Measurements from ENCODE around the gene MED13. TPM values are rescaled to one million over a fixed set of nuclear protein-coding genes. Genes with fewer than 3 reads are reported as not detected.
"Not testable (repeated sequence)": the region's sequence is repeated elsewhere in the genome, so short reads cannot be mapped to it uniquely, and the experiment has no call there.

The MED13 gene
- total RNA-seq, 1 donor from 2014 or later: 54.8 TPM

DNA sequence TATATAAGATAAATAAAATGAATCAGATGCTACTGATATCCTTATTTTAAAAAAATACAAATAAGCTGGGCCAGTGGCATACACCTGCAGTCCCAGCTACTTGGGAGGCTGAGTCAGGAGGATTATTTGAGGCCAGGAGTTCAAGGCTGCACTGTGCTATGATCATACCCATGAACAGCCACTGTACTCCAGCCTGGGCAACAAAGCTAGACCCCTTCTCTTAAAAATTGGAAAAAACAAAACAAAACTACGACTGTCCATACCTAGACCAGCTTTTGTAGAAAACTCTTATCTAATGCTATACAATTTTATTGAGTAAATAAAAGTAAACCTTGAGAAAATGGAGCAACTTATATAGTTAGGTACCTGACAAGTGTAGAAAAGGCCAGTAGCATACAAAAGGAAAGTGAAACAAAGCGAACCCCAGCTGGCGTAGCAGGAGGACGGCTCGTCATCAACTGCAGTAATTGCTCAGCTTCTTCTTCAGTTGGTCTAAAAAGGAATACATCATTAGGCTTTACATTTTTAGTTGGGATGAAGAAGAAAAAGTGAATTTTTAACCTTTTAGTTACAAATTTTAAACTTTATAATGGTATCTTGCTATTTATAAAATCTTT lies 160.9 kb downstream of the MED13 start:
- Mint-ChIP-seq H3K36me3 (ENCODE audit: low read depth) (peaks cover 10% of the 10 kb centered on the region), H3K9me3 (no peaks in the 10 kb centered on the region), H3K27me3 (ENCODE audit: low read depth) (no peaks in the 10 kb centered on the region)

DNA sequence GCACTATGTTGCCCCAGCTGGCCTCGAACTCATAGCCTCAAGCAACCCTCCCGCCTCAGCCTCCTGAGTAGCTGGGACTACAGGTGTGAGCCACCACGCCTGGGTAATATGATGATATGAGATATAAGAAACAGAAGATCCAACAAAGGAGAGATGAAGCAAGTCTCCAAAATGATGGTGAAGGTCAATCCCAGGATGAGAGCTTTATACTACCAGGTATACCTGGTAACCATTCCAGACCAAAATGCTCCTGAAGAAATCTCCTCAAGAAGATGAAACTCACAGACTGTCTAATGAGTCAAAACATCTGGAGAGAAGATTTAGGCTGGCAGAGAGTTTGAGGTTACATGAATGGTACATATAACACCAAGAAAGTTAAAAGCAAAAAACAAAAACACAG lies 161.8 kb downstream of the MED13 start:
- H3K9me3 Mint-ChIP-seq: no peaks in the 10 kb centered on the region
- no peaks in the 10 kb centered on the region for H3K27me3 Mint-ChIP-seq (ENCODE audit: low read depth)
- no peak overlapping the region for H3K27ac Mint-ChIP-seq (ENCODE audit: unreplicated experiment)
- no peak overlapping the region for H3K4me3 Mint-ChIP-seq
- peaks cover 10% of the 10 kb centered on the region for H3K36me3 Mint-ChIP-seq (ENCODE audit: low read depth)
- TF ChIP-seq CTCF (conservative IDR thresholded peaks at IDR 0.05): no peak
- no peak for DNase-seq (ENCODE audit: low read depth, low spot score)
- H3K4me1 Mint-ChIP-seq: no peaks in the 10 kb centered on the region

More for the DNA sequence above, 160.9 kb downstream of the MED13 start:
- H3K4me1 Mint-ChIP-seq: no peaks in the 10 kb centered on the region
- H3K4me3 Mint-ChIP-seq: no peak overlapping the region
- H3K27ac Mint-ChIP-seq (ENCODE audit: unreplicated experiment): no peak overlapping the region
- DNase-seq (ENCODE audit: low read depth, low spot score): no peak
- no peak for TF ChIP-seq CTCF (conservative IDR thresholded peaks at IDR 0.05)

DNA sequence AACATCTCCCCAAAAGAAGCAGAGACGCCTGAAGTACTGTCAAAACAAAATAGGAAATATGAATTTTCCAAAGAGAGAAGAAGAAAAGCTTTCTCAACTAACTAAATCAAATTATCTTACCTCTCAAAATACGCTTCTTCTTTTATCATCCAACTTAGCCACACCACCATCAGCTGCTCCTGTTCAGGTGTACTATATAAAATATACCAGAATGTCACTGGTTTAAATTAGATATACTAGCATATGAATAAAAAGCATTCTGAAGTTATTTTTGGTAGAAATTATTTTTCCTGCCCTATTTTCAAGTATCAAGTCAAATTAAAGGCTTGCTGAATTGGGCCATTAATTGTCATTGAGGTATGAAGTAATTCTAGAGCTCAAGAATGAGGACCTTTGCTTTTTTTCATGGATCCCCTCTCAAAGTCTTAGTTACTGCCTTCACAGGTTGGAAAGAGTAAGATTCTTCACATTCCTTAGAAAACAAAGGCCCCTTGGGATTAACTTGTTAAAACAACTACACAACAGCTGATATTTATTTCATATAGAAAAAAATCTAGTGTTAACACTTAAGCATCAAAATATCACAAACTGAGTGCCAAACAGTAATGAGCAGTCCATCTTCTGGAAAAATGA lies 167.4 kb downstream of the MED13 start:
- Mint-ChIP-seq H3K4me1 (no peaks in the 10 kb centered on the region), H3K27ac (ENCODE audit: unreplicated experiment) (no peak overlapping the region), H3K36me3 (ENCODE audit: low read depth) (peaks cover 6% of the 10 kb centered on the region), H3K9me3 (no peaks in the 10 kb centered on the region), H3K4me3 (no peak overlapping the region), H3K27me3 (ENCODE audit: low read depth) (no peaks in the 10 kb centered on the region)
- DNase-seq (ENCODE audit: low read depth, low spot score): no peak
- TF ChIP-seq CTCF (conservative IDR thresholded peaks at IDR 0.05): no peak

GRCh38 chr17:61895391-61895790 lies 169.7 kb downstream of the MED13 start:
- no peak for TF ChIP-seq CTCF (conservative IDR thresholded peaks at IDR 0.05)
- Mint-ChIP-seq H3K4me3 (no peak overlapping the region), H3K4me1 (no peaks in the 10 kb centered on the region), H3K27ac (ENCODE audit: unreplicated experiment) (no peak overlapping the region), H3K27me3 (ENCODE audit: low read depth) (no peaks in the 10 kb centered on the region), H3K36me3 (ENCODE audit: low read depth) (peaks cover 2% of the 10 kb centered on the region), H3K9me3 (no peaks in the 10 kb centered on the region)
- no peak for DNase-seq (ENCODE audit: low read depth, low spot score)

DNA sequence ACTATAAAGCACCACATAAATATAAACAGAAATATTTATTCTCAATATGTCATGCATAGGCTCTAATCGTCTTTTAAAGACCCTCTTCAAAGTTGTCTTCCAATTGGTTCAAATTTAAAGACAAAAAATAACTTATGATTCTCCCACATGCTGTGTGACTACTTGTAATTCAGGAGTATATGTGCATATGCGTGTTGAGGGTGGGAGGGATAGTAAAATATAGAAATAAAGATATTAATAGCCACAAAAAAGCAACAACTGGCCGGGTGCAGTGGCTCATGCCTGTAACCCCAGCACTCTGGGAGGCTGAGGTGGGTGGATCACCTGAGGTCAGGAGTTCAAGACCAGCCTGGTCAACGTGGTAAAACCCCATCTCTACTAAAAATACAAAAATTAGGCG lies 170.8 kb downstream of the MED13 start:
- H3K27ac Mint-ChIP-seq (ENCODE audit: unreplicated experiment); H3K27me3 Mint-ChIP-seq (ENCODE audit: low read depth); H3K9me3 Mint-ChIP-seq; H3K4me3 Mint-ChIP-seq; H3K4me1 Mint-ChIP-seq; DNase-seq (ENCODE audit: low read depth, low spot score); H3K36me3 Mint-ChIP-seq (ENCODE audit: low read depth): not testable (repeated sequence)

Other genes starting within 250 kb of the MED13 start
- 29.1 and 31.4 TPM in 2 replicates for gene BRIP1, start 201.8 kb downstream of the MED13 start, total RNA-seq
- gene INTS2, start 137.3 kb downstream of the MED13 start, total RNA-seq: 25.4 and 25.9 TPM in 2 replicates

Data from neural crest cell (in vitro differentiated cells).